IPS DF 19.7 (cell line): ENCODE results near the gene UPF1.

Experiments
- DNase-seq: peaks from one replicate; pipeline ENCODE4 v3.0.0-alpha.2; 2013; ENCODE audit warnings: low read depth, low spot score

UPF1 gene

DNA sequence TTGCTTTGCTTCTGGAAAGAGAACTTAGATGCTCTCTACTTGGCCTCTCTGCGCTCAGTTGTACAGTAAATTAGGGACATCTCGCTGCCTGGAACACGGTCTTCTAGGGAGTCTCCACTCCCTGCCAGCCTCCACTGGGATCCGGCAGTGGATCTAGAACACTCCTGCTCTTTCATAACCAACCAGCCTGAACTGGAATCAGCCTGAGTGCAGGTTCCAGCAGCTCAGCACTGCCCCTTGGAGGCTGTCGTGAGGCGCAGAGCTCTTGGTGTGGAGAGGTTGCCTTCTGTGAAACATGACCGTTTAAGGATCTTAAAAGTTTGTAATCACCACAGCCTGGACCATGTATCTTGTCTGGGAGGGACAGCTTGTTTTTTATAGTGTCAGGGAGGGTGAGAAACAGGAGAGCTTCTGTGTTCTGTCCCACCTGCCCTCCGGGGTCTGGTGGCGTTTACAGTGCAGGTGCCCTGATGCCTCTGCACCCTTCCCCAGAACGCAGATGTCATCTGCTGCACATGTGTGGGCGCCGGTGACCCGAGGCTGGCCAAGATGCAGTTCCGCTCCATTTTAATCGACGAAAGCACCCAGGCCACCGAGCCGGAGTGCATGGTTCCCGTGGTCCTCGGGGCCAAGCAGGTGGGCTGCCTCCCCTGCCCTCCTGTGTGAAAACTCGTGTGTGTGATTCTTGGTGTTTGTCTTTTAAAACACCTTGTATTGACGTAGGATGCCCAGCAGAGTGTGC is 24.8 kb downstream of the UPF1 start:
- DNase-seq, result no peak

DNA sequence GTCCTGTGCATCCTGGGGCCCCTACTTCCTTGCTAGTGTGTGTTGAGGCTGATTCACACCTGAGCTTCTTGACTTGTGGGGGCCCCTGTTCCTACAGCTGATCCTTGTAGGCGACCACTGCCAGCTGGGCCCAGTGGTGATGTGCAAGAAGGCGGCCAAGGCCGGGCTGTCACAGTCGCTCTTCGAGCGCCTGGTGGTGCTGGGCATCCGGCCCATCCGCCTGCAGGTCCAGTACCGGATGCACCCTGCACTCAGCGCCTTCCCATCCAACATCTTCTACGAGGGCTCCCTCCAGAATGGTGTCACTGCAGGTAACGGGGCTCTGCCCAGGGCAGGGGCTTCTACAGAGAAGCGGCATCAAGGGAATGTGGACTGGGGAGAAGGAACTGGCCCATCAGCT is 25.5 kb downstream of the UPF1 start:
- no peak for DNase-seq

DNA sequence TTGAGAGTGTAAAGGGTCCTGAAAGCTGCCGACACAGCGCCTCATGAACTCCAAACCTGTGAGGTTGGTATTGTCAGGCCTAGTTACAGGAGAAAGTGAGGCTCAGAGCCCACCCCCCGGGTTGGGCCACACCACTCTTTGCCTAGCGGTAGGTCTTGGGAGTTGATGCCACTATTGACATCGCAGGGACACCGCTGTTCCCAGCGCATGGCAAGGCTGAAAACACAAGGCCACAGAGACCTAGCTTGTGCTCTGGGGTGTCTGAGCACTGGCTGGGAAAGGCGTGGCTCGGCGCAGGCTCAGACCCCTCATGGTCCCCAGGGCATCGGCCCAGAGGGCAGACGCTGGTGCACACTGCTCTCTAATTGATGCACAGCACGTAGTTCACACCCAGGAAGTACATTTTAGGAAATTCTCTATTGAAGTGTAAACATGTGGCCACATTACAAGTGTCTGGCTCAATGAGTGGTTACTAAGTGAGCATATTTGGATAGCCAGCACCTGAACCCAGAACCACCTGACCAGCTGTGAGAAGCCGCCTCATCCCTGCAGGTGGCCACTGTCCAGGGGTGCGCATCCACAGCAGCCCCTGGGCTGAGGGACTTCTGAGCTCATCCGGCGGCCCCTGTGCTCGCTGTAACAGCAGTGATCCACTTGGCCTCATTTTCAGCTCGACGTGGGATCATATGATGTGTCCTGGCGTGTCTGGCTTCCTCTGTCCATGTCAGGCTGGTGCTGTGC is 27.3 kb downstream of the UPF1 start:
- DNase-seq, result no peak

DNA sequence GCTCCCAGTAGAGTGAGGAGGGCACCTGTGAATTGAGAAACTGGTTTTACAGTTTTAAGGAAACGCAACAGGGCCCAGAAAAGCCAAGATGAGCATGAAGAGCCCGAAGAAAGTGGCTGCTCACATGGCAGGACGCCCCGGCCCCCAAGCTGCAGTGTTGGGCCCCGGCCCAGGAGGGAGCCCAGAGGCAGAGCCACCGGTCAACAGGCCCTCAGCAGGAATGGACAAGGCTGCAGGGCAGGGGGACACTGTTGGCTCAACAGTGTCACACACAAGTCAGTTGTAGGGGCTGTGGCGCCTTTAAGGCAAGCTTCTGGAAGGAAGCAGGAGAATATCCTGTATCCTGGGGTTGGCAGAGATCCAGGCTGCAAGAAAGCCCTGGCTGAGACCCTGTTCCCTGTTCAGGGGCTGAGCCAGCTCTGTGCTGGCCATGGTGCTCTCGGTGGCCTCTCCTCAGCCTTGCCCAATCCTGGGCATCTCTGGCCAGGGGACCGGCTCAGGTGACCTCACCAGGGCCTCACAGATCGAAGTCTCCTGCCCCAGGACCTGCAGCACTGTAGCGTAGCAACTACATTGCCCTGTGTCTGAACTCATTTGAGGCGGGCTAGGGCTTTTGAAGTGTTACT is 28.0 kb downstream of the UPF1 start:
- DNase-seq, result no peak

DNA sequence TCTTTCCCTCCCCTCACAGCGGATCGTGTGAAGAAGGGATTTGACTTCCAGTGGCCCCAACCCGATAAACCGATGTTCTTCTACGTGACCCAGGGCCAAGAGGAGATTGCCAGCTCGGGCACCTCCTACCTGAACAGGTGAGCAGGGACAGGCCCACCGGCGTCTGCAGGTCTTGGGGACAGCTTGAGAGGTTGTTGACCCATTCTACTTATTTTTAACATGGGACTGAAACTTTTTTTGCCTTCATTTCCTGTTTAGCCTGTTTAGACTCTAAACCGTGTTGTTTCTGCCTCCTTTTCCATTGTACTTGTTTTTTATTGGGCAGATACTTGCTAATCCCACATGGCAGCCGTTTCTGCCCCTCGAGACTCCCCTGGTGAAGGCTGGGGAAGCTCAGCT is 28.5 kb downstream of the UPF1 start:
- DNase-seq, result no peak

DNA sequence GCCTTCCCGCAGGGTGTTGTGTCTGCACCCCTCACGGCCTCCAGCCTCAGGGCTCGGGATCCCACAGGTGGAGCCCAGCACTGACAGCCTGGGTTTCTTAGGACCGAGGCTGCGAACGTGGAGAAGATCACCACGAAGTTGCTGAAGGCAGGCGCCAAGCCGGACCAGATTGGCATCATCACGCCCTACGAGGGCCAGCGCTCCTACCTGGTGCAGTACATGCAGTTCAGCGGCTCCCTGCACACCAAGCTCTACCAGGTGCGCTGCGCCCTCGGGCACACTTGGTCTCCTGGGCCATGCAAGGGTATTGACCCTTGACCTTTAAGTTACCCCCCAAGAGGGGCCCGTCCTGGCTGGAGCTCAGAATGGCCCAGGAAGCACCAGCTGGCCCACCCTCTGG is 29.0 kb downstream of the UPF1 start:
- no peak for DNase-seq

DNA sequence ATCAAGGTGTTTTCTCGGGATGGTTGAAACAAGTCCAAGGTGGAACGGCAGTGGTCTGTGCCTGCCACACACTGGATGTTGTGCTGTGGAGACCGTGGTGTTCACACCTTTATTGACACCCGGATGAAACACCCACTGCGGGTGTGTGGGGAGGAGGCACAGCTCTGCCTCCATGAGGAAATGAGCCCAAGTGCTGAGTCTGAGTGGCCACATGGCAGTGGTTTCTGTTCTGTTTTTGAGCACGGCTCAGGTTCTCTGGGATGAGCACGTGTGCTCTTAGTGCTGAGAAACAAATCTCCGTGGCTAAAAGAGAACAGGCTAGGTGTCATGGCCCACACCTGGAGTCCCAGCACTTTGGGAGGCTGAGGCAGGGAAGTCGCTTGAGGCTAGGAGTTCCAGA is 29.5 kb downstream of the UPF1 start:
- no peak for DNase-seq

DNA sequence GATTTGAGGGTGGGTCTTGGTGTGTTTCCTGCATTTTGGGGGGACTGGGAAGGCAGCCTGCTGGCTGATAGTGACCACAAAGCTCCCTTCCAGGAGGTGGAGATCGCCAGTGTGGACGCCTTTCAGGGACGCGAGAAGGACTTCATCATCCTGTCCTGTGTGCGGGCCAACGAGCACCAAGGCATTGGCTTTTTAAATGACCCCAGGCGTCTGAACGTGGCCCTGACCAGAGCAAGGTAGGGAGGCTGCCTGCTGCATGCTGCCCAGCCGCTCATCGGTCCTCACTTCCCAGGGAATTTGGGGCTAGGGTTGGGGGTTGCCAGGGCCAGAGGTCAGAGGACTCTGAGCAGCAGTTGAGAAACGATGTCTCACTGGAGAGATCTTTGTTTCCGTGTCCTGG is 30.2 kb downstream of the UPF1 start:
- no peak for DNase-seq

DNA sequence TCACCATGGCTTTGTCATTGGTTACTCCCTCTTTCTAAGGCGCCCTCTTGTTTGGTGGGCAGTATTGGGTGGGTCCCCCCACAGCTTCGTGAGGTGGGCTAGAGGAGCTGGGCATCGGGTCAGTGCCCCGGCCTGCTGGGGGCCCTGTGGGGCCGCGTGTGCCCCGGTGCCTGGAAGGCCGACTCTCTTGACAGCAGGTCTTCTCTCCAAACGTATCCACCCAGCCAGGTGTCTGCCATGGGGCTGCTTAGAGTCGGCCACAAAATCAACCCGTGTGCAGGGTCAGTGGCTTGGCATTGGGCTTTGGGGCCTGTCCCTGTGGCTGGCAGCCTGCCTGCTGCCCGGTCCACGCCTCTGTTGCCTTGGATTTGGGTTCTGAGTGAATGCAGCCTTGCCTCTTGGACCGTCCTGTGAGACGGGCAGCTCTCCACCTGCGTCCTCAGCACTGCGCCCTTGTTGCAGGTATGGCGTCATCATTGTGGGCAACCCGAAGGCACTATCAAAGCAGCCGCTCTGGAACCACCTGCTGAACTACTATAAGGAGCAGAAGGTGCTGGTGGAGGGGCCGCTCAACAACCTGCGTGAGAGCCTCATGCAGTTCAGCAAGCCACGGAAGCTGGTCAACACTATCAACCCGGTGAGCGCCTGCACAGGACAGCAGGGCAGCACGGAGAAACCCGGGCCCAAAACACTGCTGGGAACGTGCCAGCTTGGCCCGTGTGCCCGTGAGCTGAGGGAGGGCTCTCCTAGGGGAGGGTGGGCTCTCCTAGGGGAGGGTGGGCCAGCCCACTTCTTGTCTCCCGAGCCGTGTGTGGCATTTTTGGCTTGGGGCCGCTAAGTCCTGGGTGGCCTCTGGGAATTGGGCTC is 31.4 kb downstream of the UPF1 start:
- DNase-seq, result no peak

DNA sequence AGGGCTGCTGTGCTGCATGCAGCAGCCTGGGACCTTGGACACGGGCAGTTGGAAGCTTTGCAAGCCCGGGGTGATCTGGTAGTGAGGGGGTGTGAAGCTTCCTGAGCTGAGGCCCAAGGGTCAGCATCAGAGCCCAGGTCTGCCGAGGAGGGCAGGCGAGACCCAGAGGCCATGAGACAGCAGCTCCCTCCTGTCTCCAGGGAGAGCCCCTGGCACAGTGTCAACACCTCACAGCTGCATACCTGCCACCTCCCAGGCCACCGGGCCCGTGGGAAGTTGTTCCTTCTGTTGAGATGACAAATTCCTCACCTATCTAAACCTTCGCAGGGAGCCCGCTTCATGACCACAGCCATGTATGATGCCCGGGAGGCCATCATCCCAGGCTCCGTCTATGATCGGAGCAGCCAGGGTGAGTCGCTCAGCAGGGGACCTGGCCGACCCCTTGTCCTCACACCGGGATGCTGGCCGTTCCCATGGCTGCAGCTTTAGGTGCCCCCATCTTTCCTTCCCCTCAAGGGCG is 32.1 kb downstream of the UPF1 start:
- no peak for DNase-seq

DNA sequence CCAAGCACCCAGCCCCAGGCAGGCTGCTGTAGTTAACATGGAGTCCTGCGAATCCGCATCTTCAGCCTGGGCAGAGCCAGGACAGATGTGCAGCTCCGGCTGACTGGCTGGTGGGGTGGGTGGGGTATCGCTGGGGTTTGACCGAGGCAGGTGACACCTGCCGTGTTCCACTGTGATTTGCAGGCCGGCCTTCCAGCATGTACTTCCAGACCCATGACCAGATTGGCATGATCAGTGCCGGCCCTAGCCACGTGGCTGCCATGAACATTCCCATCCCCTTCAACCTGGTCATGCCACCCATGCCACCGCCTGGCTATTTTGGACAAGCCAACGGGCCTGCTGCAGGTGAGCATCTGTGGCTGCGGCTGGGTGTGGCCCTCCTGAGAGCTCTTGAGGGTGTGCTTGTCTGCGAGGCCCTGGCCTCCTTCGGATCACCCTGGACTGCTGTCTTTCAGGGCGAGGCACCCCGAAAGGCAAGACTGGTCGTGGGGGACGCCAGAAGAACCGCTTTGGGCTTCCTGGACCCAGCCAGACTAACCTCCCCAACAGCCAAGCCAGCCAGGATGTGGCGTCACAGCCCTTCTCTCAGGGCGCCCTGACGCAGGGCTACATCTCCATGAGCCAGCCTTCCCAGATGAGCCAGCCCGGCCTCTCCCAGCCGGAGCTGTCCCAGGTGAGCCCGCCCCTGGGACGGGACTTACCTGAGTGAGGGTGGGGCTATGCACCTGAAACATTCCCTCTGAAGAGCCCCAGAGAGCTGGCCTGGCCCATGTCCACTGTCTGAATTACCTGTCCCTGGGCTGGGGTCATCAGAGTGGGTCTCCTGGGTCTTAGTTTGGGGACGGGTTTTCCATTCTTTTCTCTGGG is 33.6 kb downstream of the UPF1 start:
- no peak for DNase-seq

DNA sequence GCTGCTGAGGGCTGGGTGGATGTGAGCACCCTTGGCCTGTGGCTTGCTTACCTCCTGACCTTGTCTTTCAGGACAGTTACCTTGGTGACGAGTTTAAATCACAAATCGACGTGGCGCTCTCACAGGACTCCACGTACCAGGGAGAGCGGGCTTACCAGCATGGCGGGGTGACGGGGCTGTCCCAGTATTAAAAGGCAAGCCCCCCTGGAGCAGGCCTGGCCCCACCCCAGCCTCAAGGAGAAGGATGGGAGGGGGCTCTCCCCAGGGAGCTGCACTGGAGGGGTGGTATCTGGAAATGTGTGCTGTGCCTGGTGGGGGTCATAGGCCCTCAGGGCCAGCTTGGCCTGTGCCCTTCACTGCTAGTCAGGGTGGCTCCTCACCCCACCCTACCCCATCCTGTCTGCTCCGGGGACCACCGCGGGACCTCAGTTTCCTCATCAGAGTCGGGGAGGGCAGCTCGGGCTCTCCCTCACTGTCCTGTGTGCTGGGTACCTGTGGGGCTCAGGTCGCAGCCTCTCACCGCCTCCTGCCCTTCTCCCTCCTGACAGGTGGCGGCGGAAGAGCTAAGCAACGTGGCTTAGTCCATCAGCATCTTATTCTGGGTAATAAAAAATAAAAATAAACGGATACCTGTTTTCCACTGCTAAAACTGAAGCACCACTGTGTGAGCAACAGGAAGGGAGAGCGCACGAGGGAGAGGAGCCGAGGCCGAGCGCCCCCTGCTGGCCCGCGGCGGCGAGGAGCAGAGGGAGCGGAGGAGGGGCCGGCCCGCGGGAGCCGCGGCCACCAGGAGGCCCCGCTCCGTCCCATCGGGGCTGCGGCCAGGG is 34.4 kb downstream of the UPF1 start:
- DNase-seq, result no peak

DNA sequence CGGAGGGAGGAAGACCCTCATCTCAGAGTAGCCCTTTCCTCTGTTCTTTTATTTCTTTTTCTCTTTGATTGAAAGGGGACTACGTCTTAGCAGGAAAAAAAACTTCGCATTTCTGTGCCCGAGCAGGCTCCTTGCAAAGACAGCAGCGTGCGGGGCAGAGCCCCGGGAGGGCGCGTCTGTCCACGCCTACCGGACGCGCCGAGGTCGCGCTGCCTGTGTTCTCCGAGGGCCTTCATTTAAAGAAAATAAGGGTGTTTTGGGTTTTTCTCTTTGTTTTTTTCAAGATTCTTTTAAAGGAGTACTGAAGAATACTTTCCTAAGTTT is 35.0 kb downstream of the UPF1 start:
- DNase-seq, result no peak

DNA sequence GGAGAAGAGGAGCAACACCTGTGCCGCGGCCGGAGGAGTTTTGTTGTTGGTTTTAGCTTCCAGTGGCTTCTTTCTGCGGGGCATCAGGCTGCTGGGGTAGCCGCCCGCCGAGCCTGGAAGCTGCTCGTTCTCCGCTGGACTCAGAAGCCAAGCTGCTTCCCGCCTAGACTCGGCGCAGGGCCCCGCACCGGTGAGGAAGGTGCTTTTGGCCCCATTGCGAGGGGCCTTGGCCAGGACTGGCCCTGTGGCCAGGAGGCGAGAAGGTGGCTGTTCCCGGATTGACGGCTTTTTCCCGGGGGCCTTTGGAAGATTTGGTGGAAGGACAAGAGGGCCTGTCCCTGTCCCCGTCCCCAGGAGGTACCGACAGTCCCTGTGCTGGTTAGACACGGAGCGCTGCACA is 35.4 kb downstream of the UPF1 start:
- DNase-seq, result no peak

DNA sequence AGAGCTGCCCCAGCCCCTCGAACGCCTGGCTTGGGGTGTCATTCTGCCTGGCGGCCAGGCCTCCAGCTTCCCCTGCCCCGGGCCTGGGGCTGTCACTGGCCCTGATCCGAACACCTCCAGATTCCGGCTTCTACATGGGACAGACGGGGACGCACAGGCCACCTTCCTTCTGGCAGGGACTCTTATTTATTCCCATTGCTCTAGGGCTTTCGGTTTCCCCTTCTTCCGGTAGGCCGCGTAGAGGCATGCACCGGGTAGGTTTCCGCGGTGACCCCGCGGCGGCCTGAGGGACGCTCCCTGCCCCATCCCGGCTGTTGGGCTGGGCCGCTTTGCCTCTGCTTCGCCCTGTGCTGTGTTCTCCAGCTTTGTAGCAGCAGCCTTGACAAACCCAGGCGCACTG is 36.0 kb downstream of the UPF1 start:
- DNase-seq, result no peak

DNA sequence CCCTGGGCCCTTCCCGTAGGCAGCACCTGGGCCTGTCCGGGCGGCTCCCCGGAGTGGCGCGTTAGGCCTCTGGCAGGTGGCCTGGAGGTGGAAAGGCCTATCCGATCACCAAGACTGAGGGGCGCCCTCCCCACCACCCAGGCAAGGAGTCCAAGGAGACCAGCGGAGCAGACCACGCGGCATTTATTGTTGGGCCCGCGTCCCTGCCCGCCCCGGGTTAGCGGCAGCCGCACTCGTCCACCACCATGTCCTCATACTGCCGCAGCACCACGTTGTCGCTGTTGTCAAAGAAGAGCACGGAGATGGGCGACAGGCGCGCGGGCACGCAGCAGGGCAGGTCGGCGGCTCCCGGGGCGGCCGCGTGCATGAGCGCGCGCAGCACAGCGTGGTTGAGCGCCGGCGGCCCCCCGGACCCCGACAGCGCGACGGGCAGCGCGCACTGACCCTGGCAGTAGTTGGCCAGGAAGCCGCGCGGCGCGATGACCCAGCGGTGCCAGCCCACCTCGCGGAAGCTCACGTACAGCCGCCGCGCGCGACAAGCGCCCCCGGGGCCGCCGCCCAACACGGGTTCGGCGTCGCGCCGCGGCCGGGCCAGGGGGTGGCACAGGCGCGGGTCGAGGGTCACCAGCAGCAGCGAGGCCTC is 36.7 kb downstream of the UPF1 start:
- no peak for DNase-seq

DNA sequence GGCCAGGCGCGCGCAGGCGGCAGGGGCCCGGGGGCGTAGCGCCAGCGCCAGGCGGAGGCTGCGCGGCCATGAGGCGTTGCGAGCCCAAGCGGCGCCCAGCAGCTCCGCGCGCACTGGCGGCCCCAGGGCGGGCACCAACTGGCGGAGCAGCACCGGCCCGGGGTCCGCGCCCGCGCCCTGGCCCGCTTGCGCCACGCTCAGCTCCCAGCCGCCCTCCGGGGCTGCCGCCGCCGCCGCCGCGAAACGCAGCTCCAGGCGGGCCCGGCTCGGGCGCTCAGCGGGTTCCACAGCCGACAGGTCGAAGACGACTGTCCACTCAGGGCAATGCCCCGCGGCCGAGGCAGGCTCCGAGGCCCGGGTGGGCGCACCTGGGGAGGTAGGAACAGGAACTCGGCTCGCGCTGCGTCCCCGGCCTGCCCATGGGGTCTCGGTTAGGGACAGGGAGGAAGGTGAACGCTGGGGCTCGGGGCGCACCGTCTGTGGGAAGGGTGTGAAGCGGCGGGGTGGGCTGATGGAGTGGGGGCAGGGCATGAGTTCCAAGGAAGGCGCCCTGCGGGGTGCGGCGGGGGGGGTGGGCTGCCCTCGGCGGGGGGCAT is 37.4 kb downstream of the UPF1 start:
- no peak for DNase-seq

DNA sequence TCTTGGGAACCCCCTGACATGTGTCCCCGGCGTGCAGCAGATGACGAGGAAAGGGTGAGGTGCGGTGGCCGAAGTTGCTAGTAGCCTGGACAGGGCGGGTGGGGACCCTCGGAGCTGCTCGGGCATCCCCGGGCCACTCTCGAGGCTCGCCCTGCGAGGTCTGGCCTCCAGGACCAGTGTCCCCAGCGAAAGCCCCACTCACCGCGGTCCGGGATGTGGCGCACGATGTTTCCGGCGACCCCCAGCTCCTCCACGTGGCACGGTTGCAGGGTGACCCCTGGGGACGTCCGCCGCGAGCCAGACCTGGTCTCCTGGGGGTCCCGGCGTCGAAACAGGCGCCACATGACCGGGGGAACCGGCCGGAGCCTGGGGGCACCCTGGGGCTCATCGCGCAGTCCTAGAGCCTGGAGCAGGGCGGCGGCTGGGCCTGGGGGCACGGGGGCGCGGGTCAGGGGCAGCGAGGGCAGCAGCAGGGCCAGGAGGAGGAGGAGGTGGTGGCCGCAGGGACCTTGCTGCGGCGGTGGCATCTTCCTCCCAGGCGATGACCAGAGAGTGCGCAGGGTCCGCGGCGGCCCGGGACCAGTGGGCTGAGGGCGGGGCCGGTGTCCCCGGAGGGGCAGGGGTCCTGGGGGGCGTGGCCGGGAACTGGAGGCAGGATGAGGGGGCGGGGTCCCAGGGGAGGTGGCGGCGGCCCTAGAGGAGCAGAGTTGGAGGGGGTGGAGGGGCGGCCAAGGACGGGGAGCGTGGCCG is 38.2 kb downstream of the UPF1 start:
- DNase-seq, result no peak
